GM18858 (cell line): Measurements from ENCODE around the gene USP25.

Experiments used
- ATAC-seq: cut with Tn5 transposase; IDR thresholded peaks from one replicate; pipeline ENCODE4 v1.9.1; 2021; ENCODE audit not compliant: unreplicated experiment

Gene USP25

DNA sequence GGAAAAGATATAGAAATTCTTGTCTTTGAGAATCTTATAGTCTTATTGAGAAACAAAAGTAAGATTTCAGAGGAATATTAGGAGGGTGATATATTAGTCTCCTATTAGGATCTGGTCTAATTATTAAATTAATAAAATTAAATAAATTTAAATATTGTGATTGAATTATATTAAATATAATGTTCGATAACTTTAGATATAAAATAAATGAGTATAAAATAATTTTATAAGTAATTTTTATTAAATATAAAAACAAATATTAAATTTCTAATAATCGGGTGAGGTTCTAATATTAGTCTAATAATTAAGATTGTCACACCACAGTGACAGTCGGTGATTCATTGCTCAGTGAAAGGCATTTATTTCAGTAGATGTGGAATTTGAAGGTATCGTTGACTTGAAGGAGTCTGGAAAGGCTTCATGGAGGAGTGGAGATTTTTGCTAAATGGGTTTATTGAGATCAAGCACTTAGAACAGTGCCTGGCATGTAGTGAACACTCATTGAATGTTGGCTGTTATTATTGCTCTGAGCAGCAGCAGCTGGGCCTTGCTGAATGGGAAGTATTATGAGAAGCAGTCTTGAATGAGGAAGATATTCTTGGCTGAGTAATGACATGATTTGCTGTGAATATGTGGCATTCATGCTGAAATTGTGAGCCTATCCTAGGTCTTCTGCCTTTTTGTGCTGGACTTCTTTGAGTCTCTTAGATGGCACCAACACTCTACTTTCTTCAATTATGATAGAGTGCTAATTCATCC lies 74.6 kb downstream of the USP25 start:
- no peak for ATAC-seq

DNA sequence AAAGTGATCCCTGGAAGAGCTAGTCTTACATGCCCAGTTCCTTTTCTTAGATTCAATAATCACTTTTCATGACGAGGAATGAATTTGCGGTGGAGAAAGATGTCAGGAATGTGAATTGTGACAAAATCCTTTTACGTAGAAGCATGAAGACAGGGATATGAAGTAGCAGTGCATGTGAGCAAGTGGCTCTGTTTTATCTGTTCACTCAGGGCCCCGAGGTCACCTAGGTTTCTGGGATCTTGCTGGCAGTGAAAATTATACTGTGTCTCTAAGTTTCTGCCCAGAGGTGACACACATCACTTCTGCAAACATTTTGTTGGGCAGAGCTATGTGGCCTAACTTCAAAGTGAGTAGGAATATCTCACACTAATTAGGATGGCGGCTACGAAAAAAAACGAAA lies 79.3 kb downstream of the USP25 start:
- ATAC-seq = no peak

DNA sequence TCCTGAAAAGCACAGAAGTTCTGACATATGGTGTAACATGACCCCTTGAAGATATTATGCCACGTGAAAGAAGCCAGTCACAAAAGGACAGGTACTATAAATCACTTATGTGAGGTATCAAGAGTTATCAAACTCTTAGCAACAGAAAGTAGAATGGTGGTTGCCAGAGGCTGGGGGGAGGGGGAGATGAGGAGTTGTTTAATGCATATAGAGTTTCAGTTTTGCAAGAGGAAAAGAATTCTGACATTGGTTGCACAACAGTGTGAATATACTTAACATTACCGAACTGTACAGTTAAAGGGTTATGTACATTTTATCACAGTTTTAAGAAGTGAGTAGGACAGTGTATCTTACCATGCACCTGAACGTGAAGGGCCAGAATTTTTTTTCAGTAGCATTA lies 80.0 kb downstream of the USP25 start:
- ATAC-seq = no peak

DNA sequence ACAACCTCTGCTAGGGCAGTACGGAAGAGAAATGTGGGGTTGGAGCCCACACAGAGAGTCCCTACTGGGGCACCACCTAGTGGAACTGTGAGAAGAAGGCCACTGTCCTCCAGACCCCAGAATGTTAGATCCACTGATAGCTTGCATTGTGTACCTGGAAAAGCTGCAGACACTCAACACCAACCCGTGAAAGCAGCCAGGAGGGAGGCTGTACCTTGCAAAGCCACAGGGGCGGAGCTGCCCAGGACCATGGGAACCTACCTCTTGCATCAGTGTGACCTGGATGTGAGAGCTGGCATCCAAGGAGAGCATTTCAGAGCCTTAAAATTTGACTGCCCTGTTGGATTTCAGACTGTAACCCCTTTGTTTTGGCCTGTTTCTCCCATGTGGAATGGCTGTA lies 85.5 kb downstream of the USP25 start:
- no peak for ATAC-seq

DNA sequence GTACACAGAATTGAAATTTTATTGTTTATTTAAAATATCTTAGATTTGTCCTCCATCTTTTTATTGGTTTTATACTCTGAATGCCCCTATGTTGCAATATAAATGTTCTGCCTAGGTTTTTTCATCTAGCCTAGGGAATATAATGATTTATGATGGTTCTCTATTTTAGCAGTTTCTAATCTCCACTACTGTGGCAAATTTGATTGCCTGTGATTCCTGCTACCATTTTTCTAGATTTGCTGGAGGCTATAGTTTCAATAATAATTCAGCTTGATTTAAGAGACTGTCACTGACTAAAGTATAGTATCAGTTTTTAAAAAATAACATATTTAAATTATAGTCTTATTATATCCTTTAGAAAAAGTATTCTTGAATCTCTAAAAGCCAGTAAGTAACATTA lies 90.5 kb downstream of the USP25 start:
- no peak for ATAC-seq

DNA sequence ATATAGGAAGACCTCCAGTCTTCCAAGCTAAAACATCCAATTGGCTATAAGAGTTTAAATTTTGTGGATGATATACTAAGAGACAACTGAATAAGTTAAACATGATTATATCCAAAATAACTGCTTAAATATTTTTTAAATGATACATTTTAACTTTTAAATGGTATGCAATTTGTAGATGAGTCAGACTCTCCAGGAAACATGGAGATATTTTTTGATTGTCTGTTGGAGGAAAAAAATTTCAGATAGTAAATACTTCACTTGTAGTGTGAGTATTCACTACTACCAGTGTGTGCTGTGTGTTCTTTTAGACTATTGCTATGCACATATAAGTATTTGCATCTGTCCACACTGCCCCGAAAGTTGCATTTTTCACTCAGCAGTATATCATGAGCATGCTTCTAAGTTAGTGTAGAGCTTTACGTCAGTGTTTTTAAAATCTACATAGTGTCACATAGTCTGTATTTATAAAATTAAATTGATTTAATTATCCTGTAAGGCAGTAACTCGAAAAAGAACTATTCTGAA lies 91.1 kb downstream of the USP25 start:
- no peak for ATAC-seq

DNA sequence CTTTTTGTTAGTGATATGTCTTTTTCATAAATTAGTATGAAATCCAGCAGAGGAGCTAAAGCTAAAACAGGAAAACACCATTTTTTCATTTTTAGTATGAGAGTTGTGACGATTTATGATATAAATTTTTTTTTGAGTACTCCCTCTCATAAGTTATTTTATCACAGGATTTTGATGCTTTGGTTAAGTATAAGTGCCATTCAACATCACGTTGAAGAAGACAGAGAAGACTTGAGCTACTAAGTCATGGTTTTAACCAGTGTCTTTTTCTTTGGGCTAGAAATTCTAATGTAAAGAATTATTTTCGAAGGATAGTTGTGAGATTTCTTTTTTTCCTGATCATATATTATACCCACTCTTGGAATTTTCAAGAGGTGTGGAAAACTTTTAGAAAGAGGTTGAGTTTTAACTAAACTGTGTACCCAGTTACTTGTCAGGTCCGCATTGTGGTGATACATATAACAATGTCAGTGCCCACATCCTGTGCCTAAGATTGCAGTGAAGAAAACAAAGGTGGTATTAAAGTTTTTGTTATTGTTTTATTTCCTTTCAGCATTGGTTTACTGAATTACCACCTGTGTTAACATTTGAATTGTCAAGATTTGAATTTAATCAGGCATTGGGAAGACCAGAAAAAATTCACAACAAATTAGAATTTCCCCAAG lies 93.8 kb downstream of the USP25 start:
- no peak for ATAC-seq

DNA sequence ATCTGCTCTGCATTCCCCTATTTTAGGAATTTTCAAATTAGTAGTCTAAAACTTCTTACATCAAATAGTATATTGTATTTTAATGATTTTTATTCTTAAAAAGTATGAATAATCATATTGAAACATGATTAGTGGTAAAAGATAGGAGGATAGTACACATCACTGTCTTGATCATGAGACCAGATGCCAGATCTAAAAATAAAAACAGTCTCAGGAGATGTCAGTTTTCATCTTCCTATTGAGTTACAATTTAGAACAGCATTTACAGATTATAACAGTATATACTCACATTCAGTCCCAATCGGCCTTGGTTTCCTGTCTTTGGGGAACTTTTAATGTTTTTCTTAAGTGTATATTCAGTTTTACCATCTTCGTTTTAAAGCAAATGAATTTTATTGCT lies 95.9 kb downstream of the USP25 start:
- ATAC-seq = no peak

DNA sequence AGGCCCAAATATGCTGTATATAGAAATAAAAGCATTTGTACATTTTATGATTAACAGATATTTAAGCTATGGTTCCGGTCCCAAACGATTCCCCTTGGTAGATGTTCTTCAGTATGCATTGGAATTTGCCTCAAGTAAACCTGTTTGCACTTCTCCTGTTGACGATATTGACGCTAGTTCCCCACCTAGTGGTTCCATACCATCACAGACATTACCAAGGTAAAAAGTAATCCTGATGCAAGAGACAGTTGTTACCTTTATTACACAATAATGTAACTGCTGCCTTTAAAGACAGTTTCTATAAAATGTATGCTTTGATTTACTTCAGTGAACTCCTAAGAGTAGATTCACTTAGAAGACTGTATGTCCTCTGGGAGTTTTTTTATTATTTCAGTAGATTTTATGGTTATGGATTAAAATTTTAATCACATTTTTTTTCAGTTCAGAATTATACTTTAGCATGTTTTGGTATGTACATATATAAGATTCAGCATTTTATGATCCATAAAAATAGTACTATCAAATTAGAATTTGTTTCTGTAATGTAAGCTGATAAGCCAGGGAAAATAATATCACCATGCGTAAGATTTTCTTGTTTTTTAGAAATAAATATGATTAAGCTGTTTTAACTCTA lies 96.5 kb downstream of the USP25 start:
- peak; percentile 70 for ATAC-seq

DNA sequence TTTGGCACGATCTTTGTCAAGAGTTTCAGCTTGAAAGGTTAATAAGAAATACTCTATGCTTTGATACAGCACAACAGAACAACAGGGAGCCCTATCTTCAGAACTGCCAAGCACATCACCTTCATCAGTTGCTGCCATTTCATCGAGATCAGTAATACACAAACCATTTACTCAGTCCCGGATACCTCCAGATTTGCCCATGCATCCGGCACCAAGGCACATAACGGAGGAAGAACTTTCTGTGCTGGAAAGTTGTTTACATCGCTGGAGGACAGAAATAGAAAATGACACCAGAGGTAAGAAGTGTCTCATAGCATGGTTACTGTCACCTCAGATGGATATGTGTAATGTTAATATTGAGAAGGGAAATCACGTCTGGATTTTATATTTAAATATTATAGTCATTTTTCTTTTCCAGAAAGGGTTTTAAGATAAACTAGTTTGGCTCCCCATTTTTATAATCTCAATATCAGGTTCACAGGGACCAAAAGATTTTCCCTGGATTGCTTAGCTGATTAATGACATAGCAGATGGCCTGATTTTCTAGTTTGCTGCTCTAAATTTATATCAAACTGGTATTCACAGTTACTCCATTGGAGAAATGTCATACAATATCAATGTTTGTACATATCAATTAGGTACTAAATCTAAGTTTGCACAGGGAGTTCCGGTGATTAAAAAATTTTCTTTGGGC lies 97.3 kb downstream of the USP25 start:
- no peak for ATAC-seq

DNA sequence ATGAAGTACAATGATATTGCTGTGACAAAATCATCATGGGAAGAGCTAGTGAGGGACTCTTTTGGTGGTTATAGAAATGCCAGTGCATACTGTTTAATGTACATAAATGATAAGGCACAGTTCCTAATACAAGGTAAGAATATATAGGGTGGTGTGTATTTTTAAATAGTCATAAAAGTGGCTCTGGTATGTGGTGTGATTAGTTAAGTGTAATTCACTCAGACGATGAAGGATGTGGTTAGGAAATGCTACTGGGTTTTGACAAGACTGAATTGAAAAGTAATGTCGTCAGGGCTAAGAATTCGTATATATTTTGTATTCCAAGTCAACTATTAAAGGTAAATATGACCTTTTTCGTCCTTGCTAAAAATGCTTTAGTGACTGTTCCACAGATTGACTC lies 101.7 kb downstream of the USP25 start:
- no peak for ATAC-seq

DNA sequence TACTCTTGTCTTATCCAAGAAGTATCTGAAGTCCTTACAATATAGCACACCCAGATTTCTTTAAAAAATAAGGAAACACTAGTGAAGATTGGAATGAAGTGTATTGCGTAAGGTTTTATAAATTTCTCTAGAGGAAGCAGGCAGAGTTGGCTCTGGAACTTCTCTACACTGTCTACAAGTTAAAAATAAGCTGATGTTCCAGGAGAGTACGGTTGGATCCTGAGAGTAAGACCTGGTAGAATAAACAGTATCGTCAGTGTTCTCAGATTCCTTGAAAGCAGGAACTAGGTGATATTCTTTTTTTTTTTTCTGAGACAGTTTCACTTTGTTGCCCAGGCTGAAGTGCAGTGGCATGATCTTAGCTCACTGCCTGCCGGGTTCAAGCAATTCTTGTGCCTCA lies 107.9 kb downstream of the USP25 start:
- ATAC-seq = no peak

DNA sequence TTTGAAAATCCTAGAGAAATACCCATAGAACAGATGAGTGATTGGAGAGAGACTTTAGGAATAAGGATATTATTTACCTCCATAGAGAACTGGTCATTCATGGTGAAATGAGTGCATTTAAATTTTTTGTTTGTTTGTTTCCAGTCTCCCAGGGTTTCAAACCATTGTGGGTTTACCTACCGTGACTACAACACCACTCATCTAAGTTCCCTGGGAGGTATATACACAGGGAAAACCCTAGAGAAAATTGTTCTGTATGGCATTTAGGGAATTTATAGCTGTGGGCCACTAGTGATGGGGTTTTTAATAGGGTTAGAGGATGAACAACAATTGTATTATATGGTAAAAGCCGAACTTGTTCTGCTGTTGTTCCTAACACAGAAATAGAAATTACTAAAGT lies 109.2 kb downstream of the USP25 start:
- no peak for ATAC-seq

DNA sequence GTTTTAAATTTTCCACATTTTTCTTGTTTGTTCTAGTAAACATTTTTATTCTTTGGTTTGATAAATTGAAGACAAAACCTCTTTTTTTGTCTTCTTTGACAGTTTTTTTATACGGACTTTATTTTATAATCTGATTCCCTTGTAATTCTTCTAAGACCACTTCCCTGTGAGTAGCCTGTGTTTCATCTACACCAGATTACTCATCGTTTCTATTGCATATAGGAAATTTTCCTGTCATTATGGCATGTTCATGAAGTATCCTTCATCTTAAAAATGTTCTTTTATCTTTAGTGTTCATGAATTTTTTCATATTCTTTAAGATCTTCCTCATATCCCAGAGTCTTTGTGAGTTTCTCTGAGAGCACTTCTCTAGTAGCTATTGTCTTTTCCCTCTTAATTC lies 109.8 kb downstream of the USP25 start:
- no peak for ATAC-seq

DNA sequence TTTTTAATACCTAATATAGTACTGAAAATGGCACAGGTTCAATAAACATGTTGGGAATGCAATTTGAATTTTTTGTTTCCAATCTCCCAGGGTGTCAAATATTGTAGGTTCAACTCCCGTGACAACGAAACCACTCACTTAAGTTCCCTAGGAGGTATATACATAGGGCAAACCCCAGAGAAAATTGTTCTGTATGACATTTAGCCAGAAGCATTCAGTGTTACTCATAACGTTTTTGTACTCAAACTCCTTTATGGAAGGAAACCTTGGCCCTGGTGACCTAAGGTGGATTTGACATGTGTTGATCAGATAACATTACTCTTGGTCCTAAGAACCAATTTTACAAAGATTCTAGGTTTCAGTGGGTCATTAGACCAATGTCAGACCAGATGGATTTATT lies 110.6 kb downstream of the USP25 start:
- ATAC-seq = no peak

DNA sequence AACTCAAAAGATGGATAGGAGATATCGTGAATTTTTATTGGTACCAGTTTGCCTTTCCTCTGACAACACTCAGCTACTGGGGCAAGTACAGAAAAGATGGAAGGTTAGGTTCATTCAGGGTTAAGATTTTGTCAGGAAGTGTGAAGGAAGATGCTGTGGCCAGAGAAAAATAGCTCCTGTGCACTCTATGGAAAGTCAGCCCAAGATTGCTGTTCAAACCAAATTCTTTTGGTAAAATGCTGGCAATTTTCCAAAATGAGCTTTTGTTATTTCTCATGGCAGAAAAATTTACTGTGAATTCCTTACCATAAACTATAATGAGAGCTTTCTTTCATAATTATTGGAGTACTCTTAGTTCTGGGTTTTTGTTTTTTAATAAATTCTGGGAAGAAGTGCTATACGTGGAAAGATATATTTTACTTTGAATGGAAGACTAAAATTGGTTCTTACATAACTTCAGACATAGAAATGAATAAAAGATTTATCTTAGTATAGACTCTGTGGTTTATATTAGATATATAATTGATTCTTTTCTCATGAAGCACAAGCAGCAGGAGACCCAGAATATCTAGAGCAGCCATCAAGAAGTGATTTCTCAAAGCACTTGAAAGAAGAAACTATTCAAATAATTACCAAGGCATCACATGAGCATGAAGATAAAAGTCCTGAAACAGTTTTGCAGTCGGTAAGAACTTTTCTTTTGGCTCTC lies 112.2 kb downstream of the USP25 start:
- no peak for ATAC-seq

DNA sequence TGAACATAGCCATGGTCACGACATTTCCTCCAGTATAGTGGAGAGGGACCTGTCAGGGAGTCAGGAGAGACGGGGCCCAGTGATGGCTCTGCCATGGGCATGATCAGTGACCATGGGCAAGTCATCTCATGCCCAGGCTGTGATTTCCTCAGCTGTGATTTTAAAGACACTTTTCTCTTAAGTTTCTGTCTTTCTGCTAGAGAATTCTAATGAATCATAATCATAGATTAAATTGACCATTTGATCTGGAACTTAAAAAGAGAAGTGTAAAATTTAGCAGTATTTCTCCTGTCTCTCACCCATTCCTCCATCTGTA lies 112.7 kb downstream of the USP25 start:
- no peak for ATAC-seq

DNA sequence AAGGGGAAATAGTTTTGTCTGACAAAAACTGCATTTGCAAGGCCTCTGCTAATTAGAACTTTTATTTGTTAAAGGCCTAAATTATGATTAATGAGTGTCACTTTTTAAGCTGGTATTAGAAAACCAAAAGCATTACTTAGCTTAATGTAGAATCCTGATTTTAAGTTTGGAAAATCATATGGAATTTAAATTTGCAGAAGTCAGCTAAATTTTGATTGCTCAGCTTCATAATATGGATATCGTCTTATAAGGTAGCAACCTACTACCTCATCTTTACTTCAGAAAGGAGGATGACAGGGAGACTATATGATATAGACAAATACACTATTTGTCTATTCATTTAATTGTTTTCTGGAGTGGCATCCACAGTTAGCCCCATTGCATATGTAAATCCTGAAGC lies 114.0 kb downstream of the USP25 start:
- no peak for ATAC-seq

DNA sequence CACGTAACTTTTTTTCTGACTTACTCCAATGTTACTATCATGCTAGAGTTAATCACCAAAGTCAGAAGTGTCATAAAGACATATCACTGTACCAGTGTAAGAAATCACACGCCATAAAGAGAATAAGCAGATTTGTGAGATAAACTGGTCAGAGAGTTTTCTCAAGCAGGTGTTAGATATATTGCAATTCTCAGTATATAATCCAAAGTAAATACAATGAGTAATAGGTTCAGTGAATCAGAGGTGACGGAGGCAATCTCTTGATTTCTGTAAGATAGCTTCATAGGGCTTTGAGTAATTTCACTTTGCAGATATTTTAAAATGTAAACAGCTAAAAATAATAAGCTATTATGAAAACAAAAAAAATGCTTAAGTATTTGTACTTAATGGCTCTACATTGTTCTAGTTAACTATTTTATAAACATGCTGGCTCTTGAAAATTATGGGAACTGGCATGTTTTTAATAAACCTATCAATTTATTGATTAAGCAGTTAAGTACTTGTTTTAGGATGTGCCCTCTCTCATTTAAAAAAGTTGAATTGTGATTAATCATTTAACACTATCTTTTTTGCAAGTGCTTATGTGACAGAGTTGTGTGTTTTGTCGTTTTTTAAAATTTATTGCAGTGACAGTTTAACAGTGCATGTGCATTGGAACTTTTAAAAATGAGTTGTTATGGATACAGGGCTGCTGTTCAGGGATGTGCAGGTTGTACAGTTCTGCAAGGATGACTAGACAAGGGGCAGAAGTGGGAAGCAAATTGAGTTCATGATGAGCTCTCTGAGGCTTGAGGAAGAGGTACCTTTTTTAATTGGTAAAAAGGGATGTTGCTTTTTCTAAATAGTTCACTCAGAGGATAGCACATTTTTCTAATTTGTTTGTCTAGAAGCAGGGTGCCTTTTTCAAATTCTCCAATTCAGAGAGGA lies 119.1 kb downstream of the USP25 start:
- ATAC-seq = no peak

DNA sequence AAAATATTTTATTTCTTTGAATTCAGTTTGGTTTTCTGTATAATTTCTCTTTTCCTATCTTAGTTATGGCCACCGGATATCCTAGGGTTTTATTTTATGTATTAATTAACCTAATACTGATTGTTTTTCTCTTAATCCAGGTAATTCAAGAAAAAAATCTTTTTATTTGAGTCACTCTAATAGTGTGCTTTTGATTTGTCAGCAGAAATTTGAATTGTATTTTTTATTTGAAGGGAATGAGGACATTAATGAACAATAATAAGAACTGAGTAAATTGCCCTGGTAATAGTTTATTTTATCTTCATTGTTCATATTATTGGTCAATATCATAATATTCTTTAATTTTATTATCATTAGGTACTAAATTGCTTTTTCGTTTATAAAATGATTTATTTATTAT lies 120.1 kb downstream of the USP25 start:
- ATAC-seq = no peak
